GM23248 (cell line): ENCODE data around the gene PFN3.

Experiments used
- EZH2 ChIP-seq: fragments of 200-600 bp; sonication (generic); IDR thresholded peaks from 2 replicates; pipeline ENCODE4 v1.6.1; 2018; ENCODE audit warnings: antibody characterized with exemption, mild to moderate bottlenecking; ENCODE audit not compliant: insufficient read depth, poor library complexity, severe bottlenecking
- EZH2phosphoT487 ChIP-seq: fragments of 200-600 bp; sonication (generic); IDR thresholded peaks from 2 replicates; pipeline ENCODE4 v1.6.1; 2018; ENCODE audit warnings: antibody characterized with exemption, moderate library complexity, mild to moderate bottlenecking, low read depth; ENCODE audit not compliant: insufficient read depth

DNA sequence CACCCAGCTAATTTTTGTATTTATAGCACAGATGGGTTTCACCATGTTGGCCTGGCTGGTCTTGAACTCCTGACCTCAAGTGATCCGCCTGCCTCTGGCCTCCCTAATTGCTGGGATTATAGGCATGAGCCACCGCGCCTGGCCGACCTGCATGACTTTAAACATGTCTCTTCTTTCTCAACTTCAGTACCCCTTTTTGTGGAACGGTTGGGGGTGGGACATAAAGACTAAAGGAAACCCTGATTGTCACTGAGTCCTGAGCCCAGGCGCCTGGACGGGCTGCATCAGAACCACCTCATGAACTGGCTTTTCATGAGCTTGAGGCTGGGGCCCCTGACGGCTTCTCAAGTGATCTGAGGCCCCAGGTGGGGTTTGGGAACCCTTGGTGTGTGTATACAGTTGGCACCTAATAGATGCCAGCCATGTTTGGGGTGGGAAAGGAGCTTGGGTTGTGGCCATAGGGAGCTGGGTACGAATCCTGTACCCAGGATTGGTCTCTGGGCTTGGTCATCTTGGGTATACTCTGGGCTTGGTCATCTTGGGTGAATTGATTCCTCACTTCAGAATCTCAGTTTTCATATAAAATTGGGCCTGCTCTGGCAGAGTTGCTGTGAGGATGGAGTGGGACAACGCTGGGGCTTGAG, 28.2 kb upstream of the PFN3 start:
- TF ChIP-seq EZH2 (no peak), EZH2phosphoT487 (no peak)
